GM18526 (cell line): ENCODE measurements around the gene C9orf153.
A peak's percentile ranks its signal among the peaks of the same experiment; 100 is the strongest.

Source experiments
- POLR2A ChIP-seq: IDR thresholded peaks from 3 replicates; pipeline ENCODE4 v1.6.1; 2011; ENCODE audit not compliant: insufficient read length; ENCODE audit errors: extremely low read depth

Gene C9orf153

DNA sequence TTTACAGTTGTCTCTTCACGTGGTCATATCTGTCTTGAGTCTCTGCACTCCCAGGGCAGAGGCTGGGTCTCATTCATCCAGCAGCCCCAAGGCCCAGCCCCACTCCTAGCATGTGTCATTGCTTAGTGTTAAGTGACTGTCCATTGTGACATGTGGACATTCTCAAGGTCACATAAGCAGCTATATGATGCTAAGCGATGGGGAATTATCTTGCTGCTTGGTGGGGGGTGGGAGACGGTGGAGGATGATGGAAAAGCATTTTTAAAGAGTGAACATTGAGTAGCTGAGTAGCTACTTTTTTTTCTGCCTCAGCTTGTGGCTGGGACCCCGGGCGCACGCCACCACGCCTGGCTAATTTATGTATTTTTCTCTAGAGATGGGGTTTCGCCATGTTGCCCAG is at the start of gene C9orf153:
TSS of gene C9orf153 (minus strand) at position 101 of the 400 bp plus-strand sequence. CDS start 30,054 bp downstream, outside the sequence.
- no peak for TF ChIP-seq POLR2A

- no peak for TF ChIP-seq POLR2A
These were observed 49.2 kb upstream of the C9orf153 start for GRCh38 chr9:86308687-86309086.

DNA sequence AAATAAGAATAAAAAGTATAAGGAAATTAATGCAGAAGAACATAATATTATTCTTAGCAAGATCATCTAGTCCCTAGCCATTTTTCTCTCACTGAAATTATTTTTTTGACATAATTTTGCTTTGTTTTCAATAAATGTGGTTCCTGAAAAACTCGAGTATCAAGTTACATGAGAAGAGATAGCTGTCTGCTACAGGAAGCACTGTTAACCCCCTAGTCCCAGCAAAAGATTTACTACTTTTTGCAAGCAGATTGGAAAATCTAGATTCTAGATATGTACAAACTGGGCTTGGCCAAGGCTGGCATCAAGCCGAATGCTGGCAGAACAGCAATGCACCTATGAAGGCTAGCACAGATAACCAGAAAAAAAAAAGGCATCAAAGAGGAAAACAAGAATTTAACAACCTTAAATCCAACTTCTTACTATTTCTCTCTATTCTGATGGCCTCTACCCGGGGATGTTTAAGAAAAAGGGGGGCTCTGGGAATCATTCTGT is 44.8 kb upstream of the C9orf153 start:
- TF ChIP-seq POLR2A, result no peak

DNA sequence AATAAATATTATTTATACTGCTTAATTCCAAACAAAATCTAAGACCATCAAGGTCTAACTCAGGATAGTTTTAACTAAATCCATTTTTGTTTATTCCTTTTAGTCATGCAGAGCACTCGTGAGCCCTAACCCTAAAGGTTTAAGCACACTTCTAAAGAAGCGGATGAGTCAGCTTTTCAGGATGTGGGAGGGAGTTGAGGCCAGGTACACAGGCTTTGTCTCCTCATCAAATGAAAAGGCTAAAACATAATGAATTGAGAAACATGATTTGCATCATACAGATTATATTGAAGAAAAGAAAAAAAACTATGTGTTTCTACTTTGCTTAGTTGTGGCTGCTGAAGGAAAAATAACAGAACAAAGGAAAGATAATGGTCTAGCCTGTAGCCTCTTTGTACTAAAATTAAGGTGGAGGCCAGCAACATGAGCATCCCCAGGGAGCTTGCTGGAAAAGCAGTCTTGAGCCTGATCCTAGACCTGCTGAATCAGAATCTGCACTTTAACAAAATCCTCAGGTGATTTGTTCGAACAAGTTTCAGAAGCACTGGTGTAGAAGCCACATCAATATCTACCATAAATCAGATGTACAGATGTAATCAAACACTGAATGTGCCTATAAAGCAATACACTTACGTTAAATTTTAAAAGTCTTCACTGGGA is 44.0 kb upstream of the C9orf153 start:
- no peak for TF ChIP-seq POLR2A

DNA sequence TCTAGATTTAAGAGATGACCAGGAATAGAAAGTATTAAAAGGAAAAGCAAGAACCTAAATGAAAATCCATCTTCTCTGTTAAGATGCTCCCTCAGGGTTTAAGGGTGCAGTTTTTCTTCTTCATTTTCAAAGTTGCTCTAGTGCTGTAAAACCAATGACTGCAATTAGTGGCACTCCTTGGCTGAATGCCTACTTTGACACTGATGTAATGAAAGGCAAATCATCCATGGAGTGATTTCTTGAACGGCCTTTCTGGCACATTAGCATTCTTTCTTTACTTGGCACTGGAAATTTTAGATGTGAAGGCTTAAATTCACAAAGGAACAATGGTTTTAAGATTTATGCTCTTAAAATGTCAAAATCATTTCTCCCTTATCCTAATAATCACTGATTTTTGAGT is 42.2 kb upstream of the C9orf153 start:
- no peak for TF ChIP-seq POLR2A

GRCh38 chr9:86300701-86301100 is 41.2 kb upstream of the C9orf153 start:
- TF ChIP-seq POLR2A, result no peak

GRCh38 chr9:86298873-86299272 is 39.4 kb upstream of the C9orf153 start:
- TF ChIP-seq POLR2A, result no peak

DNA sequence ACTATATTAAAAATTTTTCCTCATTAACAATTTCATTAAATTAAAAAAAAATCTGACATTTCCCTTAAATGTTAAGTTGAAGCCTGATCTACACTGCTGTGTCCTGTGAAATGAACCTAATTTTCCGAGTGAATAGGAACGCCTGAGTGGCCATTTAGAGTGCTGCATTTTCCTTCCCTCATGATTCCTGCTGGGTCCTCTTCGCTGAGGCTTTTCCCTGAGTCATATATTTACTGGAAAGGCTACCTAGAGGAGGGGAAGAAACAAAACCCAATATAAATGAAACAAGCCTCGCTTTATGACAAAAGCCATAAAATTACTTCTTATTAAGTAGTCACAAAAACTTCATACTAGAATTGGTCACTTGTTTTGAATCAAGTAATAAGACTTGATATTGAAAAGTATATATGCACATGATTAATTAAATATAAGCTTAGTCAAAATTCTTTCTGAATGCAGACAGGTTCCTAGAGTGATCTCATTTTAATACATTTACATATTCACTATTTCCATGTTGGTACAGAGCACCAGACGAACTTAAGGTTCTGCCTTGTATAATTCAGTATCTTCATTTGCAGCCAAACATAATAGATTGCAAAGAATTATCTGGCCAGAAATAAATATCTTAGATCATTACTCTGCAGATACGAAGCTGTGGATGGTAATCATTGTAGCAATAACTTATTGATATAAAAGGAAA is 29.2 kb upstream of the C9orf153 start:
- TF ChIP-seq POLR2A, result no peak

DNA sequence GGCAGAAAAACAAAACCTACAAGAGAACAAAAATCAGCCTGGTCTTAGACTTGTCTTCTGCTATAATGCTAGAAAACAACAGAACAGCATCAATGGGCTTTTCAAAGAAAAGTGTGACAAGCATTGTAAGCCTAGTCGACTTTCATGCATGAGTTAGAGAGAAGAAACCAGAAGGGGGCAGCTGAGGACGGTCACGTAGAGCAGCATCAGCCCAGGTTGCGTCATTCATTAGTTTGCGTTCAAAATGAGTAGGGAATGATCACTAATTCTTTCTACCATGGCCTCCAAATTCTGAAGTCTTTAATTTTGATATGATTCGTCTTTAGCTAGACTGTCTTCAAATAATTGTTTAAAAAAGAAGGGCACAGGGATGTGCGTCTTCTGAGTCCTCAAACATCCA is 27.6 kb upstream of the C9orf153 start:
- TF ChIP-seq POLR2A, result no peak

GRCh38 chr9:86286278-86286677 is 26.8 kb upstream of the C9orf153 start:
- TF ChIP-seq POLR2A, result no peak

GRCh38 chr9:86285261-86285660 is 25.8 kb upstream of the C9orf153 start:
- TF ChIP-seq POLR2A, result no peak

DNA sequence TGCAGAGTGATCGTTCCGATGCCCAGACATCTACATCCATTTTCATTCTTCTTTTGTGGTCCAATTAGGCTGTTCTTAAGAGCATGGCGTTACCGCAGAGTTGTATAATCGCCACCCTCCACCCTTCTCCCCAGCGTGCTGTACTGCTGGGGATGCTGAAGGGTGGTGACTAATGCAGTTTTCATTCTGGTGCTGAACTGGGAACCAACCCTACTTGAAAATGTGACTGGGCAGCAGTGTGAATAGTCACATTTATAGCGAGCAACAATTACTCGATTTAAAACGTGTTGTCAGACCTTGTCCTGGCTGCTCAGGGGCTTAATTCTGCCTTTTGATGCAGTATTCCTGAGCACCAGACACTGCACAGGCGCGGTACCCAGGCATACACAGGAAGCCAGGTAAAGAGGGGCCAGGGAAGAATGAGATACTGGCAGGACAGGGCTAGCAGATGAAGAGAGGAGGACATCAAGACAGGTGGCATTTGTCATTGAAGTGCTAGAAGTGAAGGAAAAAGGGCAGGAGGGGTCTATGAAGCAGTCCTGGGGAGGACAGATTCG is 23.6 kb upstream of the C9orf153 start:
- no peak for TF ChIP-seq POLR2A

DNA sequence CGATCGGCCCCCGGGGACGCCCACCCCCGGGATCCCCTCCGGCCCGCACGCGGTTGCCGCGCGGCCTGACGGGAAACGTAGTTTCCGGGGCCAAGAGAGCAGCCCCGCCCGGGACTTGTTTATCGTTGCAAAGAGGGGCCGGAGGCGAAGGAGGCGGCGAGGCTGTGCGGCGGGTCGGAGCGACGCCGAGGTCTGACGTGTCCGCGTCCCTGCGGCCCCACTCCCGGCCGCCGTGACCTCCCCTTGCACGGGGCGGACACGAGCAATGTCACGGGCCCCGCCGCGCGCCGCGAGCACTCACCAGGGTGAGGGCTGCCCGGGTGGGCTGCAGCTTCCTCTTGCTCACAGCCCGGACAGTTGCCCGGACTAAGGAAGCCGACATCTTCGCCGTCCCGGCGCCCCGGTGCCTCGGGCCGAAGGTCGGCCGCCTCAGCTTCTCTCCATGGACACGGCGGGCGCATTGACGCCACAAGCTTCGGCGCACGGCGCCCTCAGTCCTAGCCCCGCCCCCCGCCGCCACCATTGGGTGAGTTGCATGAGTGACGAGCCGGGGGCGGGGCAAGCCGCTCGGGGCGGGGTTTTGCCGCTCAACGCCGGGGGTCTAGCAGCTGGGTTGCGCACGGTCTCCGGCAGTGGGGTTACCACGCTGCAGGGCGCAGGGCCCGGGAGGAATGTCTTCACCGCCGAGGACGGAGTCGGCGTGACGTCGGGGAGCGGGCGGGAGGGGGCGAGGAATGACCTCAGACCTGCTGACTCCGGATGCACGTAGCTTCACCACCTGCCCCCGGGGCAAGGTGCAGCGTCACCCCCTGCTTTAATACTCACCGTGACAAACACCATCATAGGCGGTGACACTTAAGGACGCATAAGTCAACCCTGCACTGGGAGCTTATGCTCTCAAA is 22.9 kb upstream of the C9orf153 start, which contains the start of gene ISCA1:
TSS of gene ISCA1 (minus strand) at position 462 of the 902 bp plus-strand sequence. CDS start at position 382, 80 bp downstream.
- TF ChIP-seq POLR2A, result peak; percentile 62

DNA sequence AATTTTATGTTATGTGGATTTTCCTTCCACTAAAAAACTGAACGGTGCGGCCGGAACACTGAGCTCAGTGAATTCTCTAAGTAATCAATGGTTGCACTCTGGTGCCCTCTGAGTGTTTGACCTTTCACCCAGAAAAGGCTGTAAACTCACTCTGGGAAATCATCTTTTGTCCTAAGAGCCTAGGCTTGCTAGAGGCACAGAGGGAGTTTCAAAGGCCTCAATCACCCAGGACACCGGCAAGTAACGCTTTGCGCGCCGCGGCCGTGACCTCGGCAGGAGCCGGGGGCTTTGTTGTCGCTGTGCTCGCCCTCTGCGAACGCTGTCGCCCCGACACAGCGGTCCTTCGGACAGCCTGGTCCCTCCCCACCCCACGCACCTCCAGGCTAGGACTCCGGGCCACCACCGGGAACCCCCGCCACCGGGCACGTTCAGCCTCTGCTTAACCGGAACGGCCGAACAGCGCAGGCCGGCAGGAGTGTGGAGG is 22.2 kb upstream of the C9orf153 start:
- no peak for TF ChIP-seq POLR2A

DNA sequence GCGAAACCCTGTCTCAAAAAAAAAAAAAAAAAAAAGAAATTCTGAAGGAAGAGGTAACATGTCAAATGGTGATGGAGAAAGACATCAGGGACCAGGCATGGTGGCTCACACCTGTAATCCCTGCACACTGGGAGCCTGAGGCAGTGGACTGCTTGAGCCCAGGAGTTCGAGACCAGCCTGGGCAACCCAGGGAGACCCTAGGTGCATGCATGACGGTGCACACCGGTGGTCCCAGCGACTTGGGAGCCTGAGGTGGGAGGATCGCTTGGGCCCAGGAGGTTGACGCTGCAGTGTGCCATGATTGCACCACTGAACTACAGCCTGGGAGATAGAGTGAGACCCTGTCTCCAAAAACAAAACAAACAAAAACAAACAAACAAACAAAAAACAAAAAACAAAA is 21.1 kb upstream of the C9orf153 start:
- TF ChIP-seq POLR2A, result no peak

DNA sequence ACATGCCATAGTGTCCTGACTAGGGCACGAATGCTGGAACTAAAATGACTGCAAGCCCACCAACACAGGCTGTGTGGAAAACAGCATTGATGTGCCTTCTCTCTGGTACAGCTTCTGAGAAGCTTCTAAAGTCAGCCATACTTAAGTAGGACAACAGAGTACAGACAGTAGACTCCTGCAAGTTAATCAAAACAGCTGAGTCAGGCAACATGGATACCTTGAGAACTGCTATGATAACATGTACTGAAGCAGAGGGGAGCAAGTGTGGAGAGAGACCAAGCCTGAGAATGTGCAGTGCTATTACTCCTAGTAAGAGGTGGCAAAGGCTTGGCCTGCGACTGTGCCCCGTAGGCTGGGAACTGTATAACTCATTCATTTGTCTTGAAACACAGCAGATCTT is 20.4 kb upstream of the C9orf153 start:
- TF ChIP-seq POLR2A, result no peak

DNA sequence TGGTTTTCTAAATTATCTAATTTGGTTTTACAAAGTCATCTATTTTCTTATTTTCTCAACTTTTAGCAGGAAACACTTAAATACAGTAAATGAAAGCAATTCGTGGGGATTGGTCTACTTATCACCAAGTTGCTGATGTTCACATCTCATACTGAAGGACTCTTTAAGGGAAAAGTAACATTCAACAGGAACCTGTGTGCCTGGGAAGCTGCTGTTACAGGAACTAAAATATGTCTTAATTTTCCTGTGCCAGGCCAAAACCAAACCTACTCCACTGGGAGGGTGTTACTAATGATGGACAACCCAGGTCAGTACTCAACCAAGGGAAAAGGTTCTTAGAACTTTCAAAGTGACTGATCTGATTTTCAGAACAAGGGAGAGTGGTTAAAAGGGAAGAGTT is 17.6 kb upstream of the C9orf153 start:
- no peak for TF ChIP-seq POLR2A
